Measurements from ENCODE around the gene BICC1. TPM values are rescaled to one million over a fixed set of nuclear protein-coding genes. Genes with fewer than 3 reads are reported as not detected.

BICC1 gene
- total and polyA plus RNA-seq, 2 donors (not counting 1 experiment from before 2014, with no cell fraction given), result 22.6 to 64.7 TPM

DNA sequence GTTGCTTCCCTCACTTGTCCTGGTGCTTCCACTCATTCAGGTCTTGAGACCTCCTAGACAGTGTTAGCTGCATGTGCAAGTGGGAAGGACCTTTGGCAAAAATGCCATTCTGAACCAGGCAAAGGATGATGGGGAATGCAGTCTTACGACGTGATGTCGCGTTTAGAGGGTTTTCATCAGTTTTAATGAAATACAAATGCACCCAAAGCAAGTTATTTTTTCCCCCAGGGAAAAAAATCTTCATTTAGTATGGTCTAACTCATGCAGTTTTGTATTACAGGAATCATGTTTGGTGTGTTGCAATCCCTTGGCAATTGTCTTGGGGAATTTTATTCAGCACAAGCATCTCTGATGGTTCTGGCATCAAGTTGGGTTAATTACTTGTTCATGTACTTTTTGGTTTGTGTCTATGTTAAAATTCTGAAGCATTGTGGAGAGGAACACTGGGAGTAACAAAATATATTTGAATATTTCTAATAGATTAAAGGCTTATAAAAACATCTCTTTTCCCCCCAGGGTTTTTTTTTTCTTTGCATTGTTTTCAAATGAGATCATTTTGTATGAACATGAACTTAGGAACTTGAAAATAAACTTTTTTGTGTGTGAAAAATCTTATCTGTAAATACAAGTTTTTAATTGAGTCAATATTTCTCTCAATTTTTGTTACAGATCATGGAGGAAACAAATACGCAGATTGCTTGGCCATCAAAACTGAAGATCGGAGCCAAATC is 188.9 kb downstream of the BICC1 start:
- no peak for TF ChIP-seq EZH2 (IDR thresholded peaks at IDR 0.05; ENCODE audit: low read length, missing control alignments)
- TF ChIP-seq, protein P1, sequence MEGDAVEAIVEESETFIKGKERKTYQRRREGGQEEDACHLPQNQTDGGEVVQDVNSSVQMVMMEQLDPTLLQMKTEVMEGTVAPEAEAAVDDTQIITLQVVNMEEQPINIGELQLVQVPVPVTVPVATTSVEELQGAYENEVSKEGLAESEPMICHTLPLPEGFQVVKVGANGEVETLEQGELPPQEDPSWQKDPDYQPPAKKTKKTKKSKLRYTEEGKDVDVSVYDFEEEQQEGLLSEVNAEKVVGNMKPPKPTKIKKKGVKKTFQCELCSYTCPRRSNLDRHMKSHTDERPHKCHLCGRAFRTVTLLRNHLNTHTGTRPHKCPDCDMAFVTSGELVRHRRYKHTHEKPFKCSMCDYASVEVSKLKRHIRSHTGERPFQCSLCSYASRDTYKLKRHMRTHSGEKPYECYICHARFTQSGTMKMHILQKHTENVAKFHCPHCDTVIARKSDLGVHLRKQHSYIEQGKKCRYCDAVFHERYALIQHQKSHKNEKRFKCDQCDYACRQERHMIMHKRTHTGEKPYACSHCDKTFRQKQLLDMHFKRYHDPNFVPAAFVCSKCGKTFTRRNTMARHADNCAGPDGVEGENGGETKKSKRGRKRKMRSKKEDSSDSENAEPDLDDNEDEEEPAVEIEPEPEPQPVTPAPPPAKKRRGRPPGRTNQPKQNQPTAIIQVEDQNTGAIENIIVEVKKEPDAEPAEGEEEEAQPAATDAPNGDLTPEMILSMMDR (conservative IDR thresholded peaks at IDR 0.05 in 1 of 2, IDR thresholded peaks at IDR 0.05 in 1 of 2; ENCODE audit: low read depth in 1 of 2, low read length in 2 of 2), result no peak
- Histone ChIP-seq H3K9ac (ENCODE audit: insufficient read depth, low read length) (no peak overlapping the region), H3K4me2 (ENCODE audit: extremely low read depth, insufficient read depth, low read length) (peak overlapping the region; percentile 40), H3K4me3 (replicated peaks in 1 of 4; ENCODE audit: control extremely low read depth in 1 of 4, insufficient read depth in 1 of 4, low read depth in 3 of 4, low read length in 4 of 4) (no peak overlapping the region), H3K27me3 (ENCODE audit: control insufficient read depth, insufficient read depth, low read length) (no peaks in the 10 kb centered on the region), H3K9me3 (ENCODE audit: control insufficient read depth, insufficient read depth, low read depth, low read length) (no peaks in the 10 kb centered on the region), H2AFZ (ENCODE audit: low read length) (no peak overlapping the region), H3K36me3 (ENCODE audit: control insufficient read depth, insufficient read depth, low read length) (no peaks in the 10 kb centered on the region), H3K4me1 (ENCODE audit: control insufficient read depth, extremely low read depth, insufficient read depth, low read length) (peaks cover 4% of the 10 kb centered on the region), H4K20me1 (ENCODE audit: control insufficient read depth, extremely low read depth, insufficient read depth, low read length) (no peaks in the 10 kb centered on the region), H3K79me2 (ENCODE audit: control insufficient read depth, insufficient read depth, low read length) (no peaks in the 10 kb centered on the region), H3K27ac (ENCODE audit: insufficient read depth, low read length) (peak overlapping the region; percentile 65)
- peak; percentile 86 to 90 for DNase-seq (ENCODE audit: low read depth in 2 of 2)

DNA sequence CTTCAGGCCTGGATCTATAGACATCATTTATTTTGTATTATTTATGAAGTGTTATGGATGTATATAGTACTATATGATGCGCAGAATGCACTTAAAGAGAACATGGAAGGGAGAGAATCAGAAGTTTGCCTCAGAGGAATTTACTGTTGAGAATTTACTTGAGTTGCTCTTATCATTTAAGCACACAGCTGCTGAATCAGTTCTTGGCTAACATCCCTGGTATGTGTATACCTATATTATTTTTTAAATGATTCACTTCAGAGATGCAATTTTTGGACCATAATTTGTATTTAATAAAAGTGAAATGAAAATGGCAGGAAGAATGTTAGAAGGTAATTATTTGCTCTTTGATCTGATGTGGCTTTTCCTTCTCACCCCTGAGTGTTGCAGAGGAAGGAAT is 191.6 kb downstream of the BICC1 start:
- H3K4me3 ChIP-seq (replicated peaks in 1 of 4; ENCODE audit: control extremely low read depth in 1 of 4, insufficient read depth in 1 of 4, low read depth in 3 of 4, low read length in 4 of 4), result no peak overlapping the region
- no peak overlapping the region for H3K27ac ChIP-seq (ENCODE audit: insufficient read depth, low read length)
- no peak overlapping the region for H3K9ac ChIP-seq (ENCODE audit: insufficient read depth, low read length)
- H3K27me3 ChIP-seq (ENCODE audit: control insufficient read depth, insufficient read depth, low read length), result no peaks in the 10 kb centered on the region
- H3K4me1 ChIP-seq (ENCODE audit: control insufficient read depth, extremely low read depth, insufficient read depth, low read length), result peaks cover 4% of the 10 kb centered on the region
- H3K4me2 ChIP-seq (ENCODE audit: extremely low read depth, insufficient read depth, low read length), result no peak overlapping the region
- DNase-seq (ENCODE audit: low read depth in 2 of 2), result peak; percentile 34 to 89
- no peak for TF ChIP-seq EZH2 (IDR thresholded peaks at IDR 0.05; ENCODE audit: low read length, missing control alignments)
- TF ChIP-seq, protein P1 (conservative IDR thresholded peaks at IDR 0.05 in 1 of 2, IDR thresholded peaks at IDR 0.05 in 1 of 2; ENCODE audit: low read depth in 1 of 2, low read length in 2 of 2), result no peak
- H3K79me2 ChIP-seq (ENCODE audit: control insufficient read depth, insufficient read depth, low read length), result no peaks in the 10 kb centered on the region
- H3K36me3 ChIP-seq (ENCODE audit: control insufficient read depth, insufficient read depth, low read length), result no peaks in the 10 kb centered on the region
- H2AFZ ChIP-seq (ENCODE audit: low read length), result no peak overlapping the region
- H3K9me3 ChIP-seq (ENCODE audit: control insufficient read depth, insufficient read depth, low read depth, low read length), result no peaks in the 10 kb centered on the region
- no peaks in the 10 kb centered on the region for H4K20me1 ChIP-seq (ENCODE audit: control insufficient read depth, extremely low read depth, insufficient read depth, low read length)

DNA sequence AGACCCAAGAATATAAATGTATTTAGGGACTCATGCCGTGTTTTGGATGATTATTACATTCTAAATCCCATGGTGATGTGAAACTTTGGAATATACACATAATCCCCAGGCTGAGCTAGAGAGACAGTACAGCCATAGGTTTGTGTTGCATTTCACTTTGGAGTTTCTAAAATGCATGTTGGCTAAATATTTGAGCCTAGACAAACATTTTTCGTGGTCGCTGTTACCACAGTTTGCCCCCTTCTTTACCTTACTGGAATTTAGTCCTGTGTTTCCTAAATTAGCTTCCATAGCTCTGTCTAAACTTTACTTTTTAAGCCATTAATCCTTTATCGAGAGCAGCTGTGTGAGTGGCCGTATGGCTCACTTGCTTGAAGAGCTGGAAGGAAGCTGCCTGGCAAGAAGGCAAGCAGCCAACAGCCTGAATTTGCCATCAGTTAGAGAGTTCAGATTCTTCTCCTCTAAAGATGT is 192.0 kb downstream of the BICC1 start:
- no peaks in the 10 kb centered on the region for H3K36me3 ChIP-seq (ENCODE audit: control insufficient read depth, insufficient read depth, low read length)
- H3K9me3 ChIP-seq (ENCODE audit: control insufficient read depth, insufficient read depth, low read depth, low read length), result no peaks in the 10 kb centered on the region
- H3K79me2 ChIP-seq (ENCODE audit: control insufficient read depth, insufficient read depth, low read length), result no peaks in the 10 kb centered on the region
- H3K4me2 ChIP-seq (ENCODE audit: extremely low read depth, insufficient read depth, low read length), result peak overlapping the region; percentile 55
- no peak overlapping the region for H3K27ac ChIP-seq (ENCODE audit: insufficient read depth, low read length)
- peak; percentile 31 to 88 for DNase-seq (ENCODE audit: low read depth in 2 of 2)
- no peak overlapping the region for H3K9ac ChIP-seq (ENCODE audit: insufficient read depth, low read length)
- H3K4me3 ChIP-seq (replicated peaks in 1 of 4; ENCODE audit: control extremely low read depth in 1 of 4, insufficient read depth in 1 of 4, low read depth in 3 of 4, low read length in 4 of 4), result no peak overlapping the region
- H3K4me1 ChIP-seq (ENCODE audit: control insufficient read depth, extremely low read depth, insufficient read depth, low read length), result peaks cover 4% of the 10 kb centered on the region
- H3K27me3 ChIP-seq (ENCODE audit: control insufficient read depth, insufficient read depth, low read length), result no peaks in the 10 kb centered on the region
- no peak overlapping the region for H2AFZ ChIP-seq (ENCODE audit: low read length)
- TF ChIP-seq EZH2 (IDR thresholded peaks at IDR 0.05; ENCODE audit: low read length, missing control alignments), result no peak
- TF ChIP-seq, protein P1 (conservative IDR thresholded peaks at IDR 0.05 in 1 of 2, IDR thresholded peaks at IDR 0.05 in 1 of 2; ENCODE audit: low read depth in 1 of 2, low read length in 2 of 2), result no peak
- no peaks in the 10 kb centered on the region for H4K20me1 ChIP-seq (ENCODE audit: control insufficient read depth, extremely low read depth, insufficient read depth, low read length)
